B cell (primary cell): Measurements from ENCODE around the gene SLC25A21. TPM values are rescaled to one million over a fixed set of nuclear protein-coding genes. Genes with fewer than 3 reads are reported as not detected.

ENCODE experiments used
- ATAC-seq: fragments of 200-7000 bp; cut with Tn5 transposase; one replicate; pipeline ENCODE4 v1.10.0; 2021; ENCODE audit warnings: low read depth, mild to moderate bottlenecking, moderate number of reproducible peaks, moderate library complexity
- CTCF ChIA-PET: fragments of 350-600 bp; sonication (Branson Sonifier 250); formaldehyde crosslinking; loops from one replicate; lab custom pipeline; 2021; ENCODE audit warnings: antibody characterized with exemption, inconsistent platforms; lab: Charles Lee
- POLR2A ChIA-PET: fragments of 350-600 bp; sonication (Branson Sonifier 250); formaldehyde crosslinking; loops from one replicate; lab custom pipeline; 2021; ENCODE audit warnings: antibody characterized with exemption; lab: Charles Lee
- DNase-seq: peaks from one replicate; pipeline ENCODE4 v3.0.0; 2013
- H2AFZ ChIP-seq: 2 replicates; pipeline ENCODE4 v1.6.1; 2012; ENCODE audit warnings: mild to moderate bottlenecking, low read depth, low read length; ENCODE audit not compliant: insufficient read depth, poor library complexity, severe bottlenecking
- H3K27ac ChIP-seq, 2 donors: 1 replicate in 1 of 2; 2 replicates in 1 of 2; pipeline ENCODE4 v1.5.1; 2012 to 2013; ENCODE audit warnings: low read length in 2 of 2, mild to moderate bottlenecking in 2 of 2, moderate library complexity in 1 of 2
- H3K27me3 ChIP-seq, 4 experiments: fragments of 200-600 bp in 1 of 4; sonication (generic) in 1 of 4; replicated peaks in 1 of 4; 1 replicate in 2 of 4; 2 replicates in 2 of 4; pipeline versions ENCODE4 v1.6.1 to v1.7.0; 2013 to 2016; ENCODE audit warnings: low read length in 3 of 4, mild to moderate bottlenecking in 2 of 4, mixed read lengths in 1 of 4, moderate library complexity in 1 of 4; ENCODE audit not compliant: insufficient read depth in 4 of 4, control insufficient read depth in 3 of 4; ENCODE audit errors: control extremely low read depth in 1 of 4
- H3K36me3 ChIP-seq, 2 experiments: replicated peaks in 1 of 2; 1 replicate in 1 of 2; 2 replicates in 1 of 2; pipeline versions ENCODE4 v1.6.1 to v1.7.1; 2013; ENCODE audit warnings: low read length in 1 of 2; ENCODE audit not compliant: insufficient read depth in 2 of 2, control insufficient read depth in 1 of 2; ENCODE audit errors: control extremely low read depth in 1 of 2, extremely low read depth in 1 of 2
- H3K4me1 ChIP-seq, 2 donors: fragments of 200-600 bp in 1 of 2; sonication (generic) in 1 of 2; 1 replicate in 1 of 2; 2 replicates in 1 of 2; pipeline versions ENCODE4 v1.5.1 to v1.6.1; 2013 to 2017; ENCODE audit warnings: low read length in 2 of 2; ENCODE audit not compliant: control insufficient read depth in 2 of 2, insufficient read depth in 2 of 2
- H3K4me2 ChIP-seq: replicated peaks from 2 replicates; pipeline ENCODE3; 2012; ENCODE audit warnings: mild to moderate bottlenecking, low read depth, low read length; ENCODE audit not compliant: poor library complexity, severe bottlenecking
- H3K4me3 ChIP-seq, 5 experiments: fragments of 200-600 bp in 1 of 5; sonication (generic) in 1 of 5; 1 replicate in 3 of 5; 2 replicates in 2 of 5; pipeline versions ENCODE4 v1.5.1 to v1.7.0; 2011 to 2016; ENCODE audit warnings: low read length in 4 of 5, mild to moderate bottlenecking in 4 of 5, low read depth in 2 of 5, control low read depth in 1 of 5, moderate library complexity in 1 of 5; ENCODE audit not compliant: insufficient read depth in 1 of 5; ENCODE audit errors: control extremely low read depth in 1 of 5, extremely low read depth in 1 of 5
- H3K79me2 ChIP-seq: fragments of 200-600 bp; sonication (generic); one replicate; pipeline ENCODE4 v1.6.0; 2016; ENCODE audit warnings: low read length; ENCODE audit not compliant: control insufficient read depth, insufficient read depth
- H3K9ac ChIP-seq: fragments of 200-600 bp; sonication (generic); 2 replicates; pipeline ENCODE4 v1.6.1; 2017; ENCODE audit warnings: mild to moderate bottlenecking, low read length, moderate library complexity
- H3K9me3 ChIP-seq, 3 donors: one replicate each; pipeline versions ENCODE4 v1.6.1 to v1.7.1; 2013; ENCODE audit warnings: low read length in 2 of 3; ENCODE audit not compliant: control insufficient read depth in 2 of 3, insufficient read depth in 1 of 3; ENCODE audit errors: control extremely low read depth in 1 of 3
- H4K20me1 ChIP-seq: 2 replicates; pipeline ENCODE4 v1.6.0; 2012; ENCODE audit warnings: mild to moderate bottlenecking, low read length; ENCODE audit not compliant: insufficient read depth, control insufficient read depth, poor library complexity, severe bottlenecking
- H3K27ac Mint-ChIP-seq: one replicate; pipeline ENCODE4 v1.8.0; 2021; ENCODE audit warnings: mixed read lengths
- H3K27me3 Mint-ChIP-seq: one replicate; pipeline ENCODE4 v1.8.0; 2021; ENCODE audit warnings: mixed read lengths
- H3K4me1 Mint-ChIP-seq: one replicate; pipeline ENCODE4 v1.8.0; 2021; ENCODE audit warnings: mixed read lengths
- H3K4me3 Mint-ChIP-seq: one replicate; pipeline ENCODE4 v1.8.0; 2021; ENCODE audit warnings: mixed read lengths
- H3K9me3 Mint-ChIP-seq: one replicate; pipeline ENCODE4 v1.8.0; 2022; ENCODE audit warnings: mixed read lengths; ENCODE audit not compliant: insufficient read depth
- EZH2 ChIP-seq: IDR thresholded peaks from 2 replicates; pipeline ENCODE4 v1.6.1; 2012; ENCODE audit warnings: borderline replicate concordance, low read depth, mild to moderate bottlenecking, moderate library complexity, low read length; ENCODE audit not compliant: insufficient read depth, poor library complexity, severe bottlenecking
- WGBS: methylation state at CpG from one replicate; pipeline ENCODE4 v1.1.5; 2013; ENCODE audit warnings: missing lambda C conversion rate; ENCODE audit not compliant: insufficient coverage; 5-methylcytosine and 5-hydroxymethylcytosine counted together
- intact Hi-C: fragments of 100-400 bp; cut with micrococcal nuclease; formaldehyde crosslinking; loops from one replicate; pipeline ENCODE4 v1.10.0; 2022
- polyA plus RNA-seq: library from polyadenylated mRNA; depleted of rRNA; stranded (reverse); fragments of >200 nt; gene quantifications from 2 replicates; pipeline ENCODE4 v1.2.3, GENCODE V29; 2012
- total RNA-seq, 2 donors: library from RNA; stranded (reverse); fragments of 120-200 nt in 1 of 2; gene quantifications; 1 replicate in 1 of 2; 2 replicates in 1 of 2; pipeline versions ENCODE4 v1.2.3 to v1.2.4, GENCODE V29; 2013 to 2022
- TF ChIP-seq, protein P1 (sequence below): fragments of 200-600 bp; IDR thresholded peaks from one replicate; pipeline ENCODE4 v1.8.0; 2022; ENCODE audit warnings: antibody characterized with exemption, mild to moderate bottlenecking

The SLC25A21 gene
- total and polyA plus RNA-seq, 2 donors (not counting 1 experiment from before 2014, with no cell fraction given) = not detected

DNA sequence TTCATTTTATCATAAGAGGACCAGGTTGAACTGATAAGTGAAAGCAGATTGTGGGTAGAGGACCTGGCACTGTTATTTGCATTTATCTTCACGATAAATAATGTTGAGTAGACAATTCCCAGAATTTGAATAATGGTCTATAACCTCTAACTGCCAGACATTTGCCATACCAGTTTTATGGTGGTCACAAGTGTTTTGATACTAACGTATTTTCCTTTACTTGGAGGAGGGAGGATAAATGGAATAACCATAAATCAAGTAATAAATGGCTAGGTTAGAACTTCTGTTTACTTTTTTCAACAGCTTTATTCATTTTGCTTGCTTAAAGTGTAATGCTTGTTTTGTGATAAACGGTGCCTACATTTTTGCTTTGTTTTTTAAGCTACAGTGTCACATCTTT is 501.3 kb downstream of the SLC25A21 start:
- ChIA-PET CTCF (no interaction called here), POLR2A (no interaction called here)
- Mint-ChIP-seq H3K4me3 (no peak overlapping the region), H3K4me1 (no peaks in the 10 kb centered on the region), H3K27me3 (peaks cover 12% of the 10 kb centered on the region), H3K27ac (no peak overlapping the region), H3K9me3 (no peaks in the 10 kb centered on the region)
- H3K27ac ChIP-seq = no peak overlapping the region
- DNase-seq = no peak
- ATAC-seq = no peak
- H3K27me3 ChIP-seq = peaks cover 0 to 17% (median 7%) of the 10 kb centered on the region in 4 experiments
- no peak overlapping the region for H3K4me3 ChIP-seq
- no peak overlapping the region for H2AFZ ChIP-seq
- intact Hi-C loops = no loop called here
- no CpG with 5 or more reads among the region's 3 CpGs for WGBS
- no peaks in the 10 kb centered on the region for H4K20me1 ChIP-seq
- H3K9me3 ChIP-seq = peaks cover 0 to 8% (median 1%) of the 10 kb centered on the region in 3 donors
- no peaks in the 10 kb centered on the region for H3K36me3 ChIP-seq
- no peaks in the 10 kb centered on the region for H3K4me1 ChIP-seq
- no peaks in the 10 kb centered on the region for H3K79me2 ChIP-seq
- TF ChIP-seq, protein P1, sequence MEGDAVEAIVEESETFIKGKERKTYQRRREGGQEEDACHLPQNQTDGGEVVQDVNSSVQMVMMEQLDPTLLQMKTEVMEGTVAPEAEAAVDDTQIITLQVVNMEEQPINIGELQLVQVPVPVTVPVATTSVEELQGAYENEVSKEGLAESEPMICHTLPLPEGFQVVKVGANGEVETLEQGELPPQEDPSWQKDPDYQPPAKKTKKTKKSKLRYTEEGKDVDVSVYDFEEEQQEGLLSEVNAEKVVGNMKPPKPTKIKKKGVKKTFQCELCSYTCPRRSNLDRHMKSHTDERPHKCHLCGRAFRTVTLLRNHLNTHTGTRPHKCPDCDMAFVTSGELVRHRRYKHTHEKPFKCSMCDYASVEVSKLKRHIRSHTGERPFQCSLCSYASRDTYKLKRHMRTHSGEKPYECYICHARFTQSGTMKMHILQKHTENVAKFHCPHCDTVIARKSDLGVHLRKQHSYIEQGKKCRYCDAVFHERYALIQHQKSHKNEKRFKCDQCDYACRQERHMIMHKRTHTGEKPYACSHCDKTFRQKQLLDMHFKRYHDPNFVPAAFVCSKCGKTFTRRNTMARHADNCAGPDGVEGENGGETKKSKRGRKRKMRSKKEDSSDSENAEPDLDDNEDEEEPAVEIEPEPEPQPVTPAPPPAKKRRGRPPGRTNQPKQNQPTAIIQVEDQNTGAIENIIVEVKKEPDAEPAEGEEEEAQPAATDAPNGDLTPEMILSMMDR = no peak
- no peak for TF ChIP-seq EZH2
- no peak overlapping the region for H3K4me2 ChIP-seq
- H3K9ac ChIP-seq = no peak overlapping the region

DNA sequence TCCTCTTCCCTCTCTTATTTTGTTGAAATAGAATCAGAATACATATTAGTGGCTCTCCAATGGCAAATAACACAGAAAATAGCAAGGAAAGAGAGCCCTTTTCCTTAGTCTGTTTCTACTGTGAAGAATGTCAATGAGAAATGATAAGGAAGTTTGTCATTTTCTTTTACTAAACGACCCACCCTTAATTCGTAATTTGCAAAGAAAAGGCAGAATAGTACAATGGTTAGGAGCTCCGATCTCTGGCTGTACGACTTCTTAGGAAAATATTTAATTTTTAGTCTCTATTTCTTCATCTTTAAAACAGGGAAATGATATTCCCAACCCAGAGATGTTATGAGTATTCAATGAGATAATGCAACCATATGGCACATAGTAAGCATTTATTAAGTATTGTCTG is 504.7 kb downstream of the SLC25A21 start:
- DNase-seq (no peak), ATAC-seq (no peak)
- Histone ChIP-seq H3K27ac (no peak overlapping the region), H4K20me1 (no peaks in the 10 kb centered on the region), H3K4me1 (peaks cover 4 to 19% of the 10 kb centered on the region in 2 donors), H3K36me3 (no peaks in the 10 kb centered on the region), H3K4me3 (no peak overlapping the region), H3K79me2 (no peaks in the 10 kb centered on the region), H3K27me3 (peaks cover 0 to 50% (median 33%) of the 10 kb centered on the region in 4 experiments), H3K9ac (no peak overlapping the region), H3K9me3 (peaks cover 0 to 26% (median 1%) of the 10 kb centered on the region in 3 donors), H3K4me2 (no peak overlapping the region), H2AFZ (no peak overlapping the region)
- Mint-ChIP-seq H3K4me1 (peaks cover 8% of the 10 kb centered on the region), H3K4me3 (no peak overlapping the region), H3K9me3 (no peaks in the 10 kb centered on the region), H3K27ac (no peak overlapping the region), H3K27me3 (peaks cover 41% of the 10 kb centered on the region)
- WGBS = no CpG with 5 or more reads among the region's 4 CpGs
- no peak for TF ChIP-seq EZH2
- TF ChIP-seq, protein P1 = no peak
- intact Hi-C loops = no loop called here
- ChIA-PET CTCF (no interaction called here), POLR2A (no interaction called here)
